Measurements from ENCODE around the gene UBE2QL1.

UBE2QL1 gene

GRCh38 chr5:6539060-6539459, 90.4 kb downstream of the UBE2QL1 start:
- no peak for DNase-seq (ENCODE audit: low read depth)

GRCh38 chr5:6540111-6540827, 91.6 kb downstream of the UBE2QL1 start:
- DNase-seq (ENCODE audit: low read depth): no peak

- DNase-seq (ENCODE audit: low read depth): no peak
Observed at GRCh38 chr5:6541256-6542013, 92.8 kb downstream of the UBE2QL1 start.

- no peak for DNase-seq (ENCODE audit: low read depth)
Observed at GRCh38 chr5:6542421-6543345, 94.0 kb downstream of the UBE2QL1 start.

- no peak for DNase-seq (ENCODE audit: low read depth)
Observed at GRCh38 chr5:6543346-6543730, 94.7 kb downstream of the UBE2QL1 start.

- DNase-seq (ENCODE audit: low read depth): no peak
Observed at GRCh38 chr5:6543830-6544560, 95.3 kb downstream of the UBE2QL1 start.
